Stimulated activated CD4-positive, alpha-beta T cell treated with anti-CD3 and anti-CD28 coated beads, Interleukin-2, amount 100 ng/mL, for 48 hours (primary cell): ENCODE measurements around the gene ILF2.

ENCODE experiments used
- DNase-seq, 2 donors: peaks; one replicate each; pipeline ENCODE4 v3.0.0-alpha.2; 2020

The ILF2 gene

DNA sequence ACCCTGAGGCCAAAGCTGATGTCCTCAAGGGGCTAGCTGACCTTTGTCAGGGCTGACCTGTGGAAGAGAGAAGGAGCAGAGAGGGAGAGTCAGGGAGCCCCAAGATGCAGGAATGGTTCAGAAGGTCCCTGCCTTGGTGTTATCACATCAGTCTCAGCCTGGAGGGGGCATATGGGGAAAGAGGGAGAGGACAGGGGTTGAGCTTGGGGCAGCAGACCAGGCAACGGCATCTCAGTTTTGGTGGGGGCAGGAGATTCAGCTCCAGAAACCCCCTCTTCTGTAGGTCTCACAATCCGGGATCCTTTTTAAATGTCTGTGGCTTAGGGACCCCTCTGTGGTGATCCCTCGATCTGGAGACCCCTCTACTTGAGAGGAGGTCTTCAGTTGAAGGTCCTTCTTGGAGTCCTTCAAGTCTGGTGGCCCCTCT is 44.3 kb downstream of the ILF2 start:
- no peak for DNase-seq

DNA sequence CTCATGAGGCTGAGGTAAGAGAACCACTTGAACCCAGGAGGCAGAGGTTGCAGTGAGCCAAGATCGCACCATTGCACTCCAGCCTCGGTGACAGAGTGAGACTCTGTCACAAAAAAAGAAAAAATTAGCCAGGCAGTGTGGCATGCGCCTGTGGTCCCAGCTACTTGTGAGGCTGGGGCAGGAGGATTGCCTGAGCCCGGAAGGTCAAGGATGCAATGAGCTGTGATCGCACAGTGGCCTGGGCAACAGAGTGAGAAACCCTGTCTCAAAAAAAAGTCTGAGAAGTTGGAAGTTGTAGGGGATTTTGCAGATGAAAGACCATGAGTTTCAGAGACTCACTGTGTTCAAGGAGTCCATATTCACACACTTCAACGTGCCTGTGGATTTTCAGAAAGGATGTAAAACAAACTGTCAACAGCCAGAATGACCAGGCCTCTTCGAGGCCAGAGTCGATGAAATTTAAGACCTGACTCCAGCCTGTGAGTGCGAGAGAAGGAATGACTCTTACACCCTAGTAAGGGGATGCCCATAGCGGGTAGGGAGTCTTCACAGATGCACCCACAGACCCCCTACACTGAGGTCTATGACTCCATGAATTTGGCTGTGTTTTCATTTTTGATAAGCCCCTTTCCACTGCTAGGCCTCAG is 45.7 kb downstream of the ILF2 start:
- no peak for DNase-seq

DNA sequence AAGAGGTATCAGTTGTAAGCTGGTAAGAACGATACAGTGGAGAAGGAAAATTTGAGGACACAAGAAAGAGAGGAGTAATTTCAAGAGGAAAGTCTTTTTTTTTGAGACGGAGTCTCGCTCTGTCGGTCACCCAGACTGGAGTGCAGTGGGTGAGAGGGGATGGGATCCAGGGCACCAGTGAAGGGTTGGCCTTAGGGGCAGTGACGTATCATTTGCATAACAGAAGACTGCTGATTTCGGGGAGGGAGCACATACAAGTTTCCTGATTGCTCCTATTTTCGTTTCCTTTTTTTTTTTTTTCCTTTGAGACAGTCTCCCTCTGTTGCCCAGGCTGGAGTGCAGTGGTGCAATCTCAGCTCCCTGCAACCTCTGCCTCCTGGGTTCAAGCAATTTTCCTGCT is 47.7 kb downstream of the ILF2 start:
- no peak for DNase-seq

DNA sequence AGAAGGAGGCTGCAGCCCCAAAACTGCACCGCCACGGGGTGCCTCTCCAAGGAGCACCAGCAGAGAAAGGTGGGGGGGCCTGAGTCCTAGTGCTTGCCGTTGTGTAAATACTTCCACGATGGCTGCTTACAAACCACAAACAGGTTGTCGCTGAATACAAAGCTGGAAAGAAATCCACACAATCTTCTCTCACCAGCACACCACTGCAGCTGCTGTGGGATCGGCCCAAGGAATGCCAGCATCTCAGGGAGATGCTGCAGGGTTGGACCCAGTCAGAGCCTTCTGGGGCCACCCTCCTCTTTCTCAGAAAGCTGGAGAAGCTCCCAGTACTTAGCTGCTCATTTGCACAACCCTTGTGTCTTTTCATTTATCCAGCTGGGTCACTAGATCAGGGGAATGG is 51.6 kb downstream of the ILF2 start:
- DNase-seq = no peak

DNA sequence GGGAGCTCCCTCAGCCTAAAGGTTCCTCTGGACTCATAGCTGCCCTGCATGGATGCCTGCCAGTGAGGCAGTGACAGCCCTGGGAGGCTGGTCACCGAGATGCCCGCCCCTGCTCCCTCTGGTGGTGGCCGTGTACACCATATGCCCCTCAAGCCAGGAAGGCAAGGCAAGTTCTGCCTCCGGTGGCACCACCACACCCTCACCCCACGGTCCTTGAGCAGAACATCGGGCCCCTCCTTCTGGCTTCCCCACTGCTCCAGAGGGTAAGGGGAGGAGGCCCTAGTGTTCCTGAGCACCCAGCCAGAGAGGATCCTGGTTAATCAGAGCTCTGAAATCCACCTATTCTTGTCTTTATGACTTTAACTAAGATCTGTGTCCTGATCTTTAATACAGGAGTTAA is 53.1 kb downstream of the ILF2 start:
- peak; percentile 63 to 75 for DNase-seq

DNA sequence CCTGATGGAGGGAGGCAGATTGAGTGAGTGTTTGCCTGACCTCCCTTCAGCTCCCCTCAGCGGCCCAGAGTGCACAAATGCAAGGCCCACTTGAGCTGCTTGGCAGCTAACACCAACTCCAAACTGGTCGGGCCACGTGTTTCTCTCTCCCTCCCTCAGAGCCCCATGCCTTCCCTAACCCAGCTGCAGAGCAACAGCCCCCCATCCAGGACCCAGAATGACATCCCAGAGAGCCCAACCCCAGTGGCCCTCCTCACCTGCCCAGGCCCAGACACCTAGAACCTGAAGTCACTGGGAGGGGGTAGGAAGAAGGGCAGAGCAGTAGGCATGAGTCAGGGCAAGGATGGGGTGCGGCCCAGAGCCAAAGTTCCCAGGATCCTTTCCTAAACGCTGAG is 53.9 kb downstream of the ILF2 start:
- DNase-seq = no peak

DNA sequence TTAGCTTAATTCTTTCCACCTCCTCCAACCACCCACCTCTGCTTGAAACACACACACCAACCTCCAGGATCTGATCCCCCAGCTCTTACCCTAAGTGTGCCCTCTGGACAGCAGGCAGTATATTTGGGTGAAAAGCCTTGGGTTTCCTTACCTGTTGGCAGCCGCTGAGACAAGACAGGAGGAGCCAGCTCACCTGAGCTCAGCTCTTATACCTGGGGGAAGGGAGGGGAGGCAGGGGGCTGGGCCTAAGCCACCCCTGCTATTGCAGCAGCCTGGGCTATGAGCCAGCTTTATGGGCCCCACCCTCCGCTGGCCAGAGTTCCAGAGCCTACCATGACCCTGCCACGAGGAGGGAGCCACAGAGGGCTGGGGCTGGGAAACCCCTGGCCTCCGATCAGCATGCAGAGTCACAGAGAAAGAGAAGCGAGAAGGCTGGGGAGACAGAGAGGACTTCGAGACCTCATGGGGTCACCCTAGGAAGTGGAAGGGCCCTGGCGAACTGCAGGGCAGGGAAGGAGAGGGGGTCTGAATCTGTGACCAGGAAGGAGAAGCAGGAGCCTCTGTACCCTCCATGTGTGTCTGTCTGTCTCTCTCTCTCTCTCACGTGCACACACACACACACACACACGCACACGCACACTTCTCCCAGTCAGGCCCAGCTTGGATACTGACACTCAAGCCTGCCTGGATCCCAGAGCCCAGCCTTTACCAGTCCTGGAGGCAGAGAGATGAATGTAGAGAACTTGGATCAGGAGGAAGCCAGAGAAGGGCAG is 54.5 kb downstream of the ILF2 start, which contains the start of gene S100A14:
TSS of gene S100A14 (minus strand) at position 182 of the 773 bp plus-strand sequence. CDS start 467 bp downstream, outside the sequence.
- no peak for DNase-seq

DNA sequence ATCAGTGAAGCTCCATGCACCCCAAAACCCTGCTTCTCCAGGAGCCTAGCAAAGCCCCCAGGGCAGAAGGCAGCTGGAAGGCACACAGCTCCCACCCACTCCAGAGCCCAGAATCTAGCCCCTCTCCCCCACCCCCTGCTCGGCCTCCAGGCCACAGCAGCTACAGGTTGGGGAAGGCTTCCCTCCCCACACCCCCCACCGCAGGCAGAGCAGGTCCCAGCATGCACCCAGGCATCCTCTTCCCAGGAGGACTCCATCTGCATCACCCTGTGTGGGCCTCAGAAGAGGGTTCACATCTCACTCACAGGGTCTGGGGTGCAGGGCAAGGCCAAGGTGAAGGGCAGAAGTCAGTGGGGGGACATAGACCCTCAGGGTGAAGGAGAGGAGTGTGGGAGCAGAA is 55.4 kb downstream of the ILF2 start:
- DNase-seq = no peak

DNA sequence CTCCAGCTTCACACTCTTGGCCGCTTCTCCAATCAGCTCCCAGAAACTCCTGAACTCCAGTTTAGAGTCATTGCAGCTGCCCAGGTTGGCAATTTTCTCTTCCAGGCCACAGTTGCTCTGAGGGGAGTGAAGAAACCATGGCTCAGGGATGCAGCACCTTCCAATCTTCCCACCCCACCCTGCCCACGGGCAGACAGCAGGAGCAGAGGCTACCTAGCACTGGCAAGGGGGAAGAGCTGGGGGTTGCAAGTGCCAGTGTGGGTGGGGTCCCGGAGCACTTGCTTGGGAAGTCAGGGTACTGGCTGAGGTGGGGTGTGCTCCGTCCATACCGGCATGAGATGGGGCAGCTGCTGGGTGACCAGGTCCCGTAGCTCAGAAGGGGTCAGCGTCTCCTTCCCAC is 55.9 kb downstream of the ILF2 start:
- DNase-seq = no peak

DNA sequence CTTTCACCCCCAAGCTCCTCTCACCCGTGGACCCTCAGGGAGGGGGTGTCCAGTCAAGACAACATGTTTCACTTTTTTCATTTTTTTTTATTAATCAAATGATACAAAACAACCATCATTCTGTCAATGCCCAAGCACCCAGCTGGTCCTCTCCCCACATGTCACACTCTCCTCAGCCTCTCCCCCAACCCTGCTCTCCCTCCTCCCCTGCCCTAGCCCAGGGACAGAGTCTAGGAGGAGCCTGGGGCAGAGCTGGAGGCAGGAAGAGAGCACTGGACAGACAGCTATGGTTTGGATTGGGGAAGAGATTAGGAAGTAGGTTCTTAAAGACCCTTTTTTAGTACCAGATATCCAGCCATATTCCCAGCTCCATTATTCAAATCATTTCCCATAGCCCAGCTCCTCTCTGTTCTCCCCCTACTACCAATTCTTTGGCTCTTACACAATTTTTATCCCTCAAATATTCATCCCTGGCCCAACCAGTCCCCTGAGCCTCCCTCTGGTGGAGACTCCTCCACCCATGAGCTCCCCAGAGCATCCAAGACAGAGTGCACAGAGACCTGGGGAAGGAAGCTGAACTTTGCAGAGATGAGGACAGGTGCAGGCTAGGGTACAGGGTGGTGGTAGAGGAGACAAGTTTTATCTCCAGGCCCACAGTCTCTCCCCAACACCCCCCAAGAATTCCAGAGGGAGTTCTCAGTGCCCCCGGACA is 56.4 kb downstream of the ILF2 start:
- no peak for DNase-seq

DNA sequence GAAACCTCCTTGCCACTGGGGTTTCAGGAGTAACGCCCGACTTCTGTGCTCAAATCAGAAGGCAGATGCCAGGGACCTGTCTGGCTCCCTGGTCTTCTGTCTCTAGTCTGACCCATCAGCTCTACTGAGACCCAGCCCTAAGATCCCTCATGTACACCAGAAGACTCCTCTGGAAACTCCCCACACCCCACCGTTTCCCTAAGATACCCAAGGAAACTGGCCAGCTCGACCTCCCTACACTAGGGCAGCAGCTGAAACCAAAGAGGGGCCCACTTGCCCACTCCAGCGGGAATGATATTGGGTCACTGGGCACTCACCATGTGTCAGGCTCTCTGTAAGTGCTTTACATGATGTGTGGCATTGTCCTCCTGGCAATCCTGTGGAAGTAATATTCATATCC is 57.4 kb downstream of the ILF2 start:
- no peak for DNase-seq

DNA sequence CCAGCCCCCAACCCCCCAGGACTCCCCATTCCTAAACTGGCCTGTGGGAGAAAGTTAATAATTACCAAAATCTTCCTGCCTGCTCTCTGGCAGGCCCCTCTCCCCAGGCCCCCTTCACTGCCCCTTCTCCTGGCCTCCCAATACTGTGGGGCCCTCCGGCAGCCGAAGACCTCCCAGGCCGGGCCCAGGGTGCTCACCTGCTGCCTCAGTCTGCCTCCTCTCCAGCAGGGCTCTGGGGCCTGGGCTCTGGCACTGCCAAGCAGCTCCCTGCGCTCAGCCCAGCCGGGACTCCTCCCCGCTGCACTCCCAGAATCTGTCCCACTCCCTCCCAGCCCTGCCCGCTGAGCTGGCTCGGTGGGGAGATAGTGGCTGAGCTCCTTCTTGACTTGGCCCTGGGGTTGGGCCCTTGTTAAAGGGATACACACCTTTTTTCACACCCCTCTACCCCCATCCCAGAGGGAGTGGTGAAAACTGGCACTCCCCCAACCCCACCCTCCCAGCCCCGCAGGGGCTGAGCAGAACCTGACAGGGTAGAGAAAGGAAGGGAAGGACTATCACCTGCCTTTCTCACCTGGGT is 58.0 kb downstream of the ILF2 start, which contains the start of gene S100A16:
TSS of gene S100A16 (minus strand) at position 383 of the 577 bp plus-strand sequence. CDS start 4,986 bp downstream, outside the sequence.
- DNase-seq = no peak

DNA sequence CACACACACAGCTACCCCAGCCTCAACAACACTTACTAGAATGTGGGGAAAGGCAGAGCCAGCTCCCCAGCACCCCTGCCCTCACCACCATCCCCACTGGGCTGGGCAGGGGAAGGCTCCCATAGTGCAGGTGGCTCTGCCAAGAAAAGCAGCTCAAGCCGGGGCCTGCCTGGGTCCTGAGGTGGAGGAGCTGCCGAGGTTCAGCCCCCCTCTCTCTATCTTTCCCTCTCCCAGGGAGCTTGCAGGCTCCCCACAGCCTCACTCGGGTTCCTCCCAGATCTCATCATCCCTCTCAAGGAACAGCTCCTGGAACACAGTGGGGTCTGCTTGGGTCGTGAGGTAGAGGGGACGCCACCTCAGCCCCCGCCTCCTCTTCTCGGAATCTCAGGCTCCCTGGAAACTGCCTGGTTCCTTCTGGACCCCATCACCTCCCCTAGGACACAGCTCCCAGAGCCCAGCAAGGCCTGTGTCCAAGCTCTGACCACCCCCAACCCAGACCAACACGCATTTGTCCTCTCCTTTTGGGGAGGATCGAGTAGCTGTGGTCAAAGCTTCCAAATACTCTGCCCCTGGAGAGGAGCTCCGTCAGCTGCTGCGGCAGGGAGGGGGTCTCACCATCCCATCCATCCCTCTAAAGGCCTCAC is 58.6 kb downstream of the ILF2 start:
- DNase-seq = no peak
